Bronchial epithelial cell (primary cell): ENCODE results near the gene PPP2R2B. TPM values are rescaled to one million over a fixed set of nuclear protein-coding genes. Genes with fewer than 3 reads are reported as not detected.

Experiments used
- DNase-seq: peaks from one replicate; pipeline ENCODE4 v3.0.0-alpha.2; 2010; ENCODE audit warnings: low read depth
- FAIRE-seq: peaks from 2 replicates; lab custom pipeline; 2011; peaks lifted over from hg19 to GRCh38; lab: Jason Lieb, UNC
- H3K27me3 ChIP-seq: 2 replicates; pipeline ENCODE4 v1.5.1; 2011; ENCODE audit warnings: low read length; ENCODE audit not compliant: control insufficient read depth, insufficient read depth
- H3K36me3 ChIP-seq: 2 replicates; pipeline ENCODE4 v1.5.1; 2011; ENCODE audit warnings: low read length; ENCODE audit not compliant: control insufficient read depth, insufficient read depth
- H3K4me3 ChIP-seq: 2 replicates; pipeline ENCODE4 v1.5.1; 2011; ENCODE audit warnings: mild to moderate bottlenecking, low read depth, low read length, control low read depth
- CTCF ChIP-seq: IDR thresholded peaks from 2 replicates; pipeline ENCODE4 v1.5.1; 2011; ENCODE audit warnings: mild to moderate bottlenecking, moderate library complexity, low read length, control low read depth, inconsistent platforms; ENCODE audit not compliant: insufficient read depth, severe bottlenecking
- total RNA-seq: library from RNA; depleted of rRNA; stranded (reverse); fragments of >200 nt; gene quantifications from 2 replicates; pipeline ENCODE4 v1.2.1, GENCODE V29; 2014

The PPP2R2B gene
- total RNA-seq, 1 donor from 2014 or later = under 0.01 TPM

GRCh38 chr5:146877178-146877681 is 1.3 kb downstream of the PPP2R2B start:
- FAIRE-seq = no peak
- TF ChIP-seq CTCF = no peak
- no peaks in the 10 kb centered on the region for H3K36me3 ChIP-seq
- peak overlapping the region; percentile 39 for H3K4me3 ChIP-seq
- peaks cover 23% of the 10 kb centered on the region for H3K27me3 ChIP-seq
- no peak for DNase-seq

GRCh38 chr5:146873186-146873917 is 5.2 kb downstream of the PPP2R2B start:
- DNase-seq (no peak), FAIRE-seq (no peak)
- no peak overlapping the region for H3K4me3 ChIP-seq
- H3K36me3 ChIP-seq = no peaks in the 10 kb centered on the region
- no peak for TF ChIP-seq CTCF
- H3K27me3 ChIP-seq = peaks cover 18% of the 10 kb centered on the region

- TF ChIP-seq CTCF = no peak
- FAIRE-seq = no peak
- H3K4me3 ChIP-seq = no peak overlapping the region
- no peaks in the 10 kb centered on the region for H3K36me3 ChIP-seq
- H3K27me3 ChIP-seq = peaks cover 12% of the 10 kb centered on the region
- DNase-seq = no peak
These were observed 6.4 kb downstream of the PPP2R2B start for GRCh38 chr5:146872188-146872587.

GRCh38 chr5:146867996-146868708 is 10.4 kb downstream of the PPP2R2B start:
- no peak for DNase-seq
- Histone ChIP-seq H3K27me3 (no peaks in the 10 kb centered on the region), H3K4me3 (no peak overlapping the region), H3K36me3 (no peaks in the 10 kb centered on the region)
- FAIRE-seq = no peak
- TF ChIP-seq CTCF = no peak

- H3K27me3 ChIP-seq = no peaks in the 10 kb centered on the region
- TF ChIP-seq CTCF = no peak
- DNase-seq = no peak
- H3K36me3 ChIP-seq = no peaks in the 10 kb centered on the region
- no peak for FAIRE-seq
- no peak overlapping the region for H3K4me3 ChIP-seq
These were observed 12.3 kb downstream of the PPP2R2B start for GRCh38 chr5:146866263-146866662.
